H1 (cell line): ENCODE results near the gene ANKRD17. TPM values are rescaled to one million over a fixed set of nuclear protein-coding genes. Genes with fewer than 3 reads are reported as not detected.

Experiments used
- CTCF ChIA-PET: fragments of 300-600 bp; sonication (Branson Sonifier 250); formaldehyde crosslinking; loops from one replicate; lab custom pipeline; 2021; ENCODE audit not compliant: partially characterized antibody; lab: Charles Lee
- POLR2A ChIA-PET: fragments of 300-600 bp; sonication (Branson Sonifier 250); formaldehyde crosslinking; loops from one replicate; lab custom pipeline; 2021; ENCODE audit warnings: inconsistent platforms; ENCODE audit not compliant: partially characterized antibody; lab: Charles Lee
- DNase-seq, 2 experiments: peaks; one replicate each; pipeline versions ENCODE4 v3.0.0 to v3.0.0-alpha.2; 2010 to 2022; ENCODE audit warnings: low spot score in 2 of 2, low read depth in 1 of 2, mixed read lengths in 1 of 2
- FAIRE-seq: peaks from 2 replicates; lab custom pipeline; 2011; peaks lifted over from hg19 to GRCh38; lab: Jason Lieb, UNC
- H2AFZ ChIP-seq: 2 replicates; pipeline ENCODE4 v1.8.1; 2012; ENCODE audit warnings: low read length, inconsistent platforms
- H2AK5ac ChIP-seq: 2 replicates; pipeline ENCODE4 v1.6.1; 2013; ENCODE audit warnings: low read depth, low read length
- H2BK120ac ChIP-seq: replicated peaks from 2 replicates; pipeline ENCODE3; 2013; ENCODE audit warnings: low read depth, low read length, inconsistent platforms
- H2BK12ac ChIP-seq: 2 replicates; pipeline ENCODE4 v1.6.1; 2013; ENCODE audit warnings: low read depth, low read length
- H2BK15ac ChIP-seq: 2 replicates; pipeline ENCODE4 v1.6.1; 2013; ENCODE audit warnings: low read length
- H2BK20ac ChIP-seq: 2 replicates; pipeline ENCODE4 v1.6.1; 2013; ENCODE audit warnings: low read length
- H2BK5ac ChIP-seq: 2 replicates; pipeline ENCODE4 v1.6.1; 2013; ENCODE audit warnings: low read depth, low read length
- H3K14ac ChIP-seq: 2 replicates; pipeline ENCODE4 v1.6.1; 2013; ENCODE audit warnings: inconsistent platforms; ENCODE audit not compliant: insufficient read length
- H3K18ac ChIP-seq: 2 replicates; pipeline ENCODE4 v1.6.1; 2013; ENCODE audit warnings: low read length; ENCODE audit errors: extremely low read depth
- H3K23ac ChIP-seq: 2 replicates; pipeline ENCODE4 v1.6.1; 2013; ENCODE audit warnings: inconsistent platforms; ENCODE audit not compliant: insufficient read length
- H3K23me2 ChIP-seq: 2 replicates; pipeline ENCODE4 v1.6.1; 2013; ENCODE audit warnings: low read depth, low read length
- H3K27ac ChIP-seq: 2 replicates; pipeline ENCODE4 v1.6.1; 2011; ENCODE audit warnings: low read depth, low read length, inconsistent platforms
- H3K27me3 ChIP-seq, 4 experiments: replicated peaks in 1 of 4; 1 replicate in 1 of 4; 2 replicates in 3 of 4; pipeline versions ENCODE4 v1.6.1 to v1.8.1; 2011 to 2013; ENCODE audit warnings: low read length in 3 of 4, mild to moderate bottlenecking in 3 of 4, inconsistent platforms in 2 of 4, mixed read lengths in 2 of 4, moderate library complexity in 1 of 4; ENCODE audit not compliant: control insufficient read depth in 3 of 4, insufficient read depth in 3 of 4; ENCODE audit errors: extremely low read depth in 1 of 4
- H3K36me3 ChIP-seq, 4 experiments: 2 replicates each; pipeline versions ENCODE4 v1.6.1 to v1.8.1; 2011 to 2013; ENCODE audit warnings: mild to moderate bottlenecking in 4 of 4, low read length in 3 of 4, moderate library complexity in 2 of 4, control low read depth in 1 of 4, inconsistent platforms in 1 of 4; ENCODE audit not compliant: insufficient read depth in 4 of 4, control insufficient read depth in 2 of 4
- H3K4ac ChIP-seq: replicated peaks from 2 replicates; pipeline ENCODE3; 2013; ENCODE audit warnings: low read length, low read depth, mixed read lengths, inconsistent platforms; ENCODE audit not compliant: insufficient read length
- H3K4me1 ChIP-seq, 4 experiments: replicated peaks in 1 of 4; 1 replicate in 1 of 4; 2 replicates in 3 of 4; pipeline versions ENCODE4 v1.6.1 to v1.8.1; 2011 to 2013; ENCODE audit warnings: low read length in 3 of 4, inconsistent platforms in 2 of 4, mixed read lengths in 1 of 4; ENCODE audit not compliant: insufficient read depth in 4 of 4, control insufficient read depth in 3 of 4
- H3K4me2 ChIP-seq, 2 experiments: 2 replicates each; pipeline versions ENCODE4 v1.6.1 to v1.8.1; 2011 to 2013; ENCODE audit warnings: low read depth in 2 of 2, low read length in 2 of 2, control low read depth in 1 of 2, inconsistent platforms in 1 of 2, mild to moderate bottlenecking in 1 of 2; ENCODE audit not compliant: insufficient read depth in 1 of 2
- H3K4me3 ChIP-seq, 4 experiments: fragments of 200-600, 300-600 bp in 1 of 4; sonication (generic), shearing (Covaris generic), sonication (Bioruptor Twin) in 1 of 4; 2 replicates each; pipeline versions ENCODE4 v1.5.1 to v1.8.1; 2011 to 2016; ENCODE audit warnings: low read length in 4 of 4, low read depth in 3 of 4, control low read depth in 2 of 4, inconsistent platforms in 2 of 4, mild to moderate bottlenecking in 2 of 4, mixed read lengths in 1 of 4, moderate library complexity in 1 of 4; ENCODE audit not compliant: insufficient read depth in 2 of 4; ENCODE audit errors: extremely low read depth in 1 of 4
- H3K56ac ChIP-seq: replicated peaks from 2 replicates; pipeline ENCODE3; 2013; ENCODE audit warnings: low read depth, mild to moderate bottlenecking, mixed read lengths, low read length, inconsistent platforms; ENCODE audit not compliant: insufficient read length
- H3K79me1 ChIP-seq: 2 replicates; pipeline ENCODE4 v1.6.1; 2013; ENCODE audit warnings: low read depth, low read length, control low read depth
- H3K79me2 ChIP-seq, 2 experiments: 2 replicates each; pipeline versions ENCODE4 v1.6.1 to v1.8.1; 2012 to 2013; ENCODE audit warnings: low read length in 2 of 2, mild to moderate bottlenecking in 2 of 2, inconsistent platforms in 1 of 2; ENCODE audit not compliant: insufficient read depth in 2 of 2, control insufficient read depth in 1 of 2
- H3K9ac ChIP-seq, 4 experiments: replicated peaks in 1 of 4; 1 replicate in 1 of 4; 2 replicates in 3 of 4; pipeline versions ENCODE4 v1.6.1 to v1.8.1; 2011 to 2013; ENCODE audit warnings: low read depth in 3 of 4, low read length in 3 of 4, control low read depth in 2 of 4, mild to moderate bottlenecking in 2 of 4, moderate library complexity in 2 of 4, inconsistent platforms in 1 of 4; ENCODE audit errors: extremely low read depth in 1 of 4
- H3K9me3 ChIP-seq, 2 experiments: 2 replicates each; pipeline versions ENCODE4 v1.6.1 to v1.8.1; 2012 to 2013; ENCODE audit warnings: mild to moderate bottlenecking in 2 of 2, moderate library complexity in 2 of 2, control low read depth in 1 of 2, inconsistent platforms in 1 of 2, low read depth in 1 of 2, low read length in 1 of 2, mixed read lengths in 1 of 2; ENCODE audit not compliant: insufficient read depth in 2 of 2
- H4K20me1 ChIP-seq, 2 experiments: replicated peaks in 1 of 2; 2 replicates each; pipeline versions ENCODE3 to v1.8.1; 2011 to 2013; ENCODE audit warnings: inconsistent platforms in 2 of 2, low read length in 2 of 2, mild to moderate bottlenecking in 1 of 2; ENCODE audit not compliant: insufficient read depth in 2 of 2, control insufficient read depth in 1 of 2
- H4K5ac ChIP-seq: 2 replicates; pipeline ENCODE4 v1.6.1; 2013; ENCODE audit warnings: low read length, low read depth, mixed read lengths, inconsistent platforms; ENCODE audit not compliant: insufficient read length
- H4K8ac ChIP-seq: 2 replicates; pipeline ENCODE4 v1.8.0; 2013; ENCODE audit warnings: mild to moderate bottlenecking, moderate library complexity, low read length, inconsistent platforms; ENCODE audit not compliant: insufficient read depth; ENCODE audit errors: extremely low read depth
- H4K91ac ChIP-seq: replicated peaks from 2 replicates; pipeline ENCODE3; 2013; ENCODE audit warnings: low read length, mixed read lengths, inconsistent platforms; ENCODE audit not compliant: insufficient read length
- BCL11A ChIP-seq, 2 experiments: IDR thresholded peaks; one replicate each; pipeline ENCODE4 v1.6.1; 2011; ENCODE audit warnings: low read depth in 2 of 2, low read length in 2 of 2, mild to moderate bottlenecking in 2 of 2
- CTCF ChIP-seq, 3 experiments: IDR thresholded peaks; 1 replicate in 2 of 3; 2 replicates in 1 of 3; pipeline versions ENCODE4 v1.5.1 to v1.6.1; 2011; ENCODE audit warnings: low read length in 3 of 3, mild to moderate bottlenecking in 3 of 3, inconsistent platforms in 2 of 3, low read depth in 1 of 3, moderate library complexity in 1 of 3; ENCODE audit not compliant: insufficient read depth in 1 of 3; ENCODE audit errors: control extremely low read depth in 1 of 3
- E2F6 ChIP-seq: IDR thresholded peaks from 2 replicates; pipeline ENCODE4 v1.6.1; 2012; ENCODE audit warnings: inconsistent platforms
- GABPA ChIP-seq: IDR thresholded peaks from 2 replicates; pipeline ENCODE4 v1.6.1; 2011; ENCODE audit warnings: mild to moderate bottlenecking, low read length, moderate library complexity, borderline replicate concordance; ENCODE audit not compliant: insufficient read depth
- KDM1A ChIP-seq: fragments of 200-600, 300-600 bp; sonication (generic); IDR thresholded peaks from 2 replicates; pipeline ENCODE4 v1.7.1; 2016; ENCODE audit warnings: mild to moderate bottlenecking, low read length, borderline replicate concordance
- KDM4A ChIP-seq: IDR thresholded peaks from one replicate; pipeline ENCODE4 v1.7.1; 2012; ENCODE audit warnings: low read depth, mild to moderate bottlenecking, moderate library complexity, low read length, inconsistent platforms; ENCODE audit not compliant: severe bottlenecking
- MAX ChIP-seq: IDR thresholded peaks from 2 replicates; pipeline ENCODE4 v1.6.1; 2012; ENCODE audit warnings: inconsistent platforms
- POLR2A ChIP-seq, 2 experiments: IDR thresholded peaks; 1 replicate in 1 of 2; 2 replicates in 1 of 2; pipeline ENCODE4 v1.6.1; 2011; ENCODE audit warnings: low read depth in 2 of 2, low read length in 2 of 2, mild to moderate bottlenecking in 2 of 2; ENCODE audit errors: control extremely low read depth in 1 of 2
- POU5F1 ChIP-seq: IDR thresholded peaks from 2 replicates; pipeline ENCODE4 v1.6.1; 2011; ENCODE audit warnings: low read depth, mild to moderate bottlenecking, low read length, moderate library complexity
- RBBP5 ChIP-seq: IDR thresholded peaks from 2 replicates; pipeline ENCODE4 v1.7.1; 2012; ENCODE audit warnings: low read depth, mild to moderate bottlenecking, inconsistent platforms, low read length, moderate library complexity, borderline replicate concordance
- WGBS, 2 experiments: shearing (Covaris generic) in 1 of 2; methylation state at CpG; one replicate each; pipeline versions ENCODE4 v1.1.6 to v1.1.7; 2013 to 2015; ENCODE audit warnings: low lambda C conversion rate in 2 of 2, mixed read lengths in 2 of 2, inconsistent platforms in 1 of 2, low coverage in 1 of 2, missing lambda C conversion rate in 1 of 2; ENCODE audit not compliant: insufficient replicate concordance in 2 of 2, insufficient coverage in 1 of 2, insufficient read length in 1 of 2; ENCODE audit errors: extremely low coverage in 1 of 2, missing lambda C conversion rate in 1 of 2; 5-methylcytosine and 5-hydroxymethylcytosine counted together
- polyA plus RNA-seq, 7 experiments: library from polyadenylated mRNA; depleted of rRNA in 3 of 7; stranded (reverse) in 5 of 7; unstranded in 2 of 7; fragments of >200 nt in 5 of 7; fragments of 200-250 nt in 2 of 7; gene quantifications; 1 replicate in 5 of 7; 2 replicates in 1 of 7; 4 replicates in 1 of 7; pipeline versions ENCODE4 v1.2.1 to v1.2.3, GENCODE V29; 2011 to 2013; ENCODE audit warnings: missing spikeins in 2 of 7, mixed read lengths in 2 of 7
- total RNA-seq: library from RNA; stranded (reverse); fragmentation: NEBNext Ultra II Directional; extraction: Animal tissue kit (Norgen Biotek cat#: 25700); gene quantifications from 2 replicates; pipeline ENCODE4 v1.2.1, GENCODE V29; 2021

The ANKRD17 gene
- total and polyA plus RNA-seq, 2 of the 8 experiments (the other 6 are each of a cell fraction or from before 2014, with no cell fraction given) = 42.4 to 93.7 TPM

GRCh38 chr4:73194064-73194463, 64.5 kb downstream of the ANKRD17 start:
- H3K36me3 ChIP-seq = peaks cover 0 to 3% (median 1%) of the 10 kb centered on the region in 4 experiments; a peak in 1 of 8 replicates
- FAIRE-seq (no peak), DNase-seq (no peak)
- no peak overlapping the region for H2BK5ac ChIP-seq
- no peak overlapping the region for H2BK15ac ChIP-seq
- H3K56ac ChIP-seq = no peak overlapping the region
- H3K4ac ChIP-seq = no peak overlapping the region
- no peaks in the 10 kb centered on the region for H3K9me3 ChIP-seq
- WGBS, 2 experiments = 96% methylated on average over 2 of the region's 2 CpGs; no CpG with 5 or more reads in 1 of the 2 experiments
- peaks cover 0 to 5% (median 2%) of the 10 kb centered on the region in 4 experiments; a peak in 2 of 7 replicates for H3K4me1 ChIP-seq
- H3K18ac ChIP-seq = no peak overlapping the region
- H3K79me1 ChIP-seq = no peaks in the 10 kb centered on the region
- H2BK120ac ChIP-seq = no peak overlapping the region
- H4K5ac ChIP-seq = no peak overlapping the region
- no peak overlapping the region for H3K4me3 ChIP-seq
- H3K23me2 ChIP-seq = peaks cover under 1% of the 10 kb centered on the region; the same call in 1 of the 2 replicates
- H2AK5ac ChIP-seq = no peak overlapping the region
- H3K79me2 ChIP-seq = peaks cover 0 to 90% of the 10 kb centered on the region in 2 experiments; a peak in 2 of 4 replicates
- ChIA-PET POLR2A (interaction anchor here (1.2 kb wide), 1 partner anchor 64 kb away, joined by 3 read pairs; the partner anchor contains the start of gene ANKRD17), CTCF (interaction anchor here (0.6 kb wide), 1 partner anchor 86 kb away, joined by 3 read pairs; no protein-coding TSS in a partner anchor)
- H3K27ac ChIP-seq = no peak overlapping the region
- no peak overlapping the region for H4K8ac ChIP-seq
- H2AFZ ChIP-seq = no peak overlapping the region
- H2BK20ac ChIP-seq = no peak overlapping the region
- no peak overlapping the region for H2BK12ac ChIP-seq
- no peak overlapping the region for H4K91ac ChIP-seq
- no peaks in the 10 kb centered on the region for H3K27me3 ChIP-seq
- H3K23ac ChIP-seq = no peak overlapping the region
- no peak overlapping the region for H3K9ac ChIP-seq
- no peak overlapping the region for H3K4me2 ChIP-seq
- H4K20me1 ChIP-seq = peaks cover 0 to 2% of the 10 kb centered on the region in 2 experiments
- H3K14ac ChIP-seq = no peak overlapping the region
- TF ChIP-seq POU5F1 = no peak
- no peak for TF ChIP-seq RBBP5
- no peak for TF ChIP-seq KDM1A
- TF ChIP-seq E2F6 = no peak
- no peak for TF ChIP-seq POLR2A (IDR thresholded peaks at IDR 0.05; ENCODE audit: control extremely low read depth in 1 of 2, low read depth in 2 of 2, low read length in 2 of 2)
- TF ChIP-seq BCL11A (IDR thresholded peaks at IDR 0.05; ENCODE audit: low read depth in 2 of 2, low read length in 2 of 2) = no peak
- TF ChIP-seq KDM4A = no peak
- TF ChIP-seq GABPA = no peak
- no peak for TF ChIP-seq CTCF (IDR thresholded peaks at IDR 0.05; ENCODE audit: control extremely low read depth in 1 of 3, insufficient read depth in 1 of 3, low read depth in 1 of 3, low read length in 3 of 3)
- no peak for TF ChIP-seq MAX
